ENCODE data around the gene MACROD1.

GRCh38 chr11:64092761-64093136 lies 73.2 kb downstream of the MACROD1 start:
- TF ChIP-seq CTCF (IDR thresholded peaks at IDR 0.05; ENCODE audit: insufficient read depth, low read depth, low read length) (no peak), EZH2 (IDR thresholded peaks at IDR 0.05; ENCODE audit: insufficient read depth, low read length) (no peak)

Measured in astrocyte (in vitro differentiated cells and primary cell).